Kidney (tissue), 14 donors: ENCODE results near the gene SLC7A6. TPM values are rescaled to one million over a fixed set of nuclear protein-coding genes. Genes with fewer than 3 reads are reported as not detected.
A peak's percentile ranks its signal among the peaks of the same experiment; 100 is the strongest.

Experiments
- DNase-seq, 5 donors: peaks; one replicate each; pipeline ENCODE4 v3.0.0-alpha.2; 2013 to 2020
- FAIRE-seq: peaks from 2 replicates; lab custom pipeline; 2012; peaks lifted over from hg19 to GRCh38; lab: Jason Lieb, UNC
- H3K27ac ChIP-seq, 2 donors: one replicate each; pipeline ENCODE4 v1.7.0; 2013; ENCODE audit warnings: low read depth in 2 of 2, low read length in 2 of 2, inconsistent platforms in 1 of 2
- H3K27me3 ChIP-seq: one replicate; pipeline ENCODE4 v1.7.1; 2013; ENCODE audit warnings: low read length, inconsistent platforms; ENCODE audit not compliant: control insufficient read depth, insufficient read depth
- H3K36me3 ChIP-seq, 3 donors: one replicate each; pipeline versions ENCODE4 v1.7.0 to v1.7.1; 2013; ENCODE audit warnings: low read length in 3 of 3, control low read depth in 1 of 3, inconsistent platforms in 1 of 3; ENCODE audit not compliant: insufficient read depth in 3 of 3, control insufficient read depth in 2 of 3
- H3K4me1 ChIP-seq, 3 donors: one replicate each; pipeline versions ENCODE4 v1.7.0 to v1.7.1; 2013; ENCODE audit warnings: low read length in 3 of 3, inconsistent platforms in 1 of 3, low read depth in 1 of 3; ENCODE audit not compliant: control insufficient read depth in 2 of 3, insufficient read depth in 2 of 3
- H3K4me3 ChIP-seq, 3 donors: one replicate each; pipeline versions ENCODE4 v1.7.0 to v1.8.1; 2013; ENCODE audit warnings: low read length in 3 of 3, control low read depth in 1 of 3, inconsistent platforms in 1 of 3
- H3K9ac ChIP-seq, 3 donors: one replicate each; pipeline versions ENCODE4 v1.7.0 to v1.7.1; 2013; ENCODE audit warnings: low read length in 3 of 3, control low read depth in 1 of 3, inconsistent platforms in 1 of 3
- H3K9me3 ChIP-seq, 3 donors: one replicate each; pipeline versions ENCODE4 v1.7.0 to v1.7.1; 2013; ENCODE audit warnings: low read length in 3 of 3, control low read depth in 1 of 3, inconsistent platforms in 1 of 3; ENCODE audit not compliant: control insufficient read depth in 2 of 3, insufficient read depth in 1 of 3
- intact Hi-C: fragments of 100-400 bp; cut with DNase I; formaldehyde crosslinking; loops from one replicate; pipeline ENCODE4 v1.11.1; 2022
- polyA plus RNA-seq: library from polyadenylated mRNA; stranded (reverse); fragments of 350-450 nt; fragmentation: Illumina TruSeq; extraction: RNeasy Lipid Tissue Mini Kit (QIAGEN cat#74804); gene quantifications from one replicate; pipeline ENCODE4 v1.2.3, GENCODE V29; 2014; ENCODE audit warnings: low read depth, low replicate concordance; ENCODE audit not compliant: insufficient read depth
- total RNA-seq: library from RNA; stranded (reverse); fragmentation: NEBNext Ultra II Directional; extraction: Animal tissue kit (Norgen Biotek cat#: 25700); gene quantifications from one replicate; pipeline ENCODE4 v1.2.1, GENCODE V29; 2021
- TF ChIP-seq, protein P1 (sequence below): IDR thresholded peaks from 3 replicates; pipeline ENCODE4 v1.5.1; 2012; ENCODE audit warnings: mild to moderate bottlenecking, moderate library complexity, borderline replicate concordance; ENCODE audit not compliant: insufficient read depth; ENCODE audit errors: extremely low read depth
- donor health status: control.
- donor health status: control.
- donor health status: control.
- donor health status: control.
- donor health status: control.
- donor health status: DM: yes; HTN: yes; CAD: no.
- donor health status: Normal renal cell carcinoma (clear cell type).

Gene SLC7A6
- total and polyA plus RNA-seq, 2 donors from 2014 or later = 5.0 to 24.0 TPM

DNA sequence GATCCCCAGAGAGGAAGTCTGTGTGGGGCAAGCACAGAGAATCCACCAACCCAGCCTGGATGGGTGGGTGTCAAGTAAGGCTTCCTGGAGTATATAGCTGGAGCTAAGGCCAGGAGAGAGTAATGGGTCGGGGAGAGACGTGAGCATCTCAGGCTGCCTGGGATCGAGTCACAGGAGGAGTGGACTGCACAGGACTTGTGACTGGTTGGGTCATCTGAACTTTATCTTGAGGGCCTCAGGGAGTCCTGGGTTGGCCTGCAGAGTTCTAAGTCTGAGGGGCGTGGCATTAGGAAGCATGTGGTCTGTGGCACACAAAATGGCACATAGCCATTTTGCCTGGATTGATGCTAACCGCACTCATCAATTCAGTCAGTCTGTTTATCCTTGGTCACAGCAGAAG is 17.7 kb upstream of the SLC7A6 start:
- no peak for DNase-seq
- intact Hi-C loops = no loop called here

DNA sequence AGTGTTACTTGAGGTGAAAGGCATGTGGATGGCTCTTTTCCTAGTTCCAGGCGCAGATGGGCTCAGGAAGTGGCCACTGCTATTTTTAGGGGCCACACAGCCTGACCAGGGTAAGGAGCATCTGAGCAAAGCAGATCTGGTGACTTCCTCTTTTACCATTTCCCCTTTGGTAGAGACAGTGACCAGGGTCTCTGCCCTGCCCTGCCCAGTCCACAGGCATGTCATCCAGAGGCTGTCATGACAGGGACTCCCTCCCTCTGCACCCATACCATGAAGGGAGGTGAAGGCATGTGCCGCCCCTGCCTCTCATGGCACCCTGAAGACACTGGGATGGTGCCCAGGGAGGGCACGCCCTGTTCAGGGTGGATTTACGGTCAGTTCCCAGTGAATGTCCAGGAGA is 16.9 kb upstream of the SLC7A6 start:
- Histone ChIP-seq H3K9ac (peak overlapping the region in 1 of 3 donors; percentile 74), H3K9me3 (no peaks in the 10 kb centered on the region), H3K27ac (peak overlapping the region; percentile 56 to 67), H3K27me3 (no peaks in the 10 kb centered on the region), H3K36me3 (peaks cover 0 to 4% (median 3%) of the 10 kb centered on the region in 3 donors), H3K4me3 (peak overlapping the region in 2 of 3 donors; percentile 0 to 99), H3K4me1 (peaks cover 0 to 48% (median 33%) of the 10 kb centered on the region in 3 donors)
- FAIRE-seq (no peak), DNase-seq (peak in 1 of 5 donors; percentile 58)
- intact Hi-C loops = no loop called here
- TF ChIP-seq, protein P1, sequence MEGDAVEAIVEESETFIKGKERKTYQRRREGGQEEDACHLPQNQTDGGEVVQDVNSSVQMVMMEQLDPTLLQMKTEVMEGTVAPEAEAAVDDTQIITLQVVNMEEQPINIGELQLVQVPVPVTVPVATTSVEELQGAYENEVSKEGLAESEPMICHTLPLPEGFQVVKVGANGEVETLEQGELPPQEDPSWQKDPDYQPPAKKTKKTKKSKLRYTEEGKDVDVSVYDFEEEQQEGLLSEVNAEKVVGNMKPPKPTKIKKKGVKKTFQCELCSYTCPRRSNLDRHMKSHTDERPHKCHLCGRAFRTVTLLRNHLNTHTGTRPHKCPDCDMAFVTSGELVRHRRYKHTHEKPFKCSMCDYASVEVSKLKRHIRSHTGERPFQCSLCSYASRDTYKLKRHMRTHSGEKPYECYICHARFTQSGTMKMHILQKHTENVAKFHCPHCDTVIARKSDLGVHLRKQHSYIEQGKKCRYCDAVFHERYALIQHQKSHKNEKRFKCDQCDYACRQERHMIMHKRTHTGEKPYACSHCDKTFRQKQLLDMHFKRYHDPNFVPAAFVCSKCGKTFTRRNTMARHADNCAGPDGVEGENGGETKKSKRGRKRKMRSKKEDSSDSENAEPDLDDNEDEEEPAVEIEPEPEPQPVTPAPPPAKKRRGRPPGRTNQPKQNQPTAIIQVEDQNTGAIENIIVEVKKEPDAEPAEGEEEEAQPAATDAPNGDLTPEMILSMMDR = no peak

More for the DNA sequence above, 17.7 kb upstream of the SLC7A6 start:
- Histone ChIP-seq H3K9ac (peak overlapping the region in 1 of 3 donors; percentile 74), H3K27ac (peak overlapping the region; percentile 66 to 83), H3K4me1 (peaks cover 0 to 42% (median 33%) of the 10 kb centered on the region in 3 donors), H3K9me3 (no peaks in the 10 kb centered on the region), H3K36me3 (peaks cover 0 to 3% (median 2%) of the 10 kb centered on the region in 3 donors), H3K4me3 (peak overlapping the region in 2 of 3 donors; percentile 94 to 99), H3K27me3 (no peaks in the 10 kb centered on the region)
- no peak for FAIRE-seq
- TF ChIP-seq, protein P1 = no peak

DNA sequence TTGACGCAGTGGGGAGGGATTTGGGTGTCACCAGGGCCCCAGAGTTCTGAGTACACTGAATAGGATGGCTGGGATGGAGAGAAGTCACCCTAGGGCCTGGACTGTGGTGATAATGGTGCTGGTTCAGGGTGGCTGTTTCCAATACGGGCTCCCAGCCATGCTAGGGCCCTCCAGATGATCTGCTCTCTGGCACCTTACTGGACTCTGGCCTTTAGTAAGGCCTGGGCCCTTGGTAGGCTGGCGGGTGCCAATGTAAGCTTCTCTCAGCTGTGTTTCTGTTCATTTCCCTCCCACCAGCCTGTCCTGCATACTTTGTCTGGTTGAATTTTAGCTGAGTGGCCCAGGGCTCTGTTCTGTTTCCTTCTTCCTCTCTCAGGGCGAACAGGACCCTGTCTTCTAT is 16.4 kb upstream of the SLC7A6 start:
- Histone ChIP-seq H3K4me3 (peak overlapping the region in 1 of 3 donors; percentile 99), H3K27ac (peak overlapping the region; percentile 56 to 67)
- TF ChIP-seq, protein P1 = no peak

More for the DNA sequence above, 16.4 kb upstream of the SLC7A6 start:
- Histone ChIP-seq H3K4me1 (peaks cover 0 to 50% (median 34%) of the 10 kb centered on the region in 3 donors), H3K9me3 (no peaks in the 10 kb centered on the region), H3K9ac (peak overlapping the region in 1 of 3 donors; percentile 74), H3K27me3 (no peaks in the 10 kb centered on the region), H3K36me3 (peaks cover 0 to 7% (median 3%) of the 10 kb centered on the region in 3 donors)
- intact Hi-C loops = no loop called here
- peak in 1 of 5 donors; percentile 26 for DNase-seq
- FAIRE-seq = no peak
